C4-2B (cell line): ENCODE data around the gene TRIM52.

Experiments used
- H3K27ac ChIP-seq: fragments of 450-650 bp; 2 replicates; pipeline ENCODE4 v1.5.1; 2017
- ZFX ChIP-seq: fragments of 450-650 bp; IDR thresholded peaks from 2 replicates; pipeline ENCODE4 v1.6.1; 2017
- TF ChIP-seq, protein P1 (sequence below): fragments of 450-650 bp; conservative IDR thresholded peaks from 2 replicates; pipeline ENCODE4 v1.5.1; 2017; ENCODE audit warnings: mild to moderate bottlenecking

TRIM52 gene

DNA sequence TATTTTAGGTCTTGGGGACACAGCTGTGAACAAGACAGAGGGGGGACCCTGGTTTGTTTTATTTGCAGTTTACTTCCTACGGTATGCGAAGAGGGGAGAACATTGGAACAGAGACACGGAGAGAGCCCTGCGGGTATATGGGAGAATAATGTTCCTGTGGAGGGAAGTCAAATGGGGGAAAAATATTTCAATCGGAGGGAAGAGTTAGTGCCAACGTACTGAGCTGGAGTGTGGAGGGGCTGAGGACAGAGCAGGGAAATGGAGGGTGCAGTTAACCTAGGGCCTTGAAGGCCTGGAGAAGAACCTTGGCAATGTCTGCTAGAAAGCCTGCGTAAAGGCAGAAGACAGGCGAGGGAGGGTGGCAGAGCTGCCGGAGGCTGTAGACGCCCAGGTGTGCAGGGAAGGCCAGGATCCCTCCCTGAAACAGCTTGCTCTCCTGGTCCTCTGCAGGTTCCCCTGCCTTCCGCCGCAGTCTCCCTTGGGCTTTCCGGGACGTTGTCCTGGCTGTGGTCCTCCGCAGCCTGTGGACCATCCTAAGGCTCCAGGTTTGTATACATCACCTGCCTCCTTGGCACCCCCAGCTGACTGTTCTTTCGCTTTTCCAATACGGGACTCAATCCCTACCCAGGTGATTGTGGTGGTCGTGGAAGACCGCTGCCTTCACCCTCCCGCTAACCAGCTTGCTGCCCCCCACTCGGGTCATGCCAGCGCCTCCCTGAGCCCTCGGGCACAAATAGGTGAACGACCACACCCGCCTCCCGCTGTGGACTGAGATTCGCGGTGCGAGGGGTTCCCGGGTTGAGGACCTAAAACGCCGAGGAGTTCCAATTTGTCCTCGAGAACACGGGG, 15.3 kb downstream of the TRIM52 start:
- peak overlapping the region; percentile 98 for H3K27ac ChIP-seq
- TF ChIP-seq, protein P1, sequence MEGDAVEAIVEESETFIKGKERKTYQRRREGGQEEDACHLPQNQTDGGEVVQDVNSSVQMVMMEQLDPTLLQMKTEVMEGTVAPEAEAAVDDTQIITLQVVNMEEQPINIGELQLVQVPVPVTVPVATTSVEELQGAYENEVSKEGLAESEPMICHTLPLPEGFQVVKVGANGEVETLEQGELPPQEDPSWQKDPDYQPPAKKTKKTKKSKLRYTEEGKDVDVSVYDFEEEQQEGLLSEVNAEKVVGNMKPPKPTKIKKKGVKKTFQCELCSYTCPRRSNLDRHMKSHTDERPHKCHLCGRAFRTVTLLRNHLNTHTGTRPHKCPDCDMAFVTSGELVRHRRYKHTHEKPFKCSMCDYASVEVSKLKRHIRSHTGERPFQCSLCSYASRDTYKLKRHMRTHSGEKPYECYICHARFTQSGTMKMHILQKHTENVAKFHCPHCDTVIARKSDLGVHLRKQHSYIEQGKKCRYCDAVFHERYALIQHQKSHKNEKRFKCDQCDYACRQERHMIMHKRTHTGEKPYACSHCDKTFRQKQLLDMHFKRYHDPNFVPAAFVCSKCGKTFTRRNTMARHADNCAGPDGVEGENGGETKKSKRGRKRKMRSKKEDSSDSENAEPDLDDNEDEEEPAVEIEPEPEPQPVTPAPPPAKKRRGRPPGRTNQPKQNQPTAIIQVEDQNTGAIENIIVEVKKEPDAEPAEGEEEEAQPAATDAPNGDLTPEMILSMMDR: no peak
- TF ChIP-seq ZFX: no peak

DNA sequence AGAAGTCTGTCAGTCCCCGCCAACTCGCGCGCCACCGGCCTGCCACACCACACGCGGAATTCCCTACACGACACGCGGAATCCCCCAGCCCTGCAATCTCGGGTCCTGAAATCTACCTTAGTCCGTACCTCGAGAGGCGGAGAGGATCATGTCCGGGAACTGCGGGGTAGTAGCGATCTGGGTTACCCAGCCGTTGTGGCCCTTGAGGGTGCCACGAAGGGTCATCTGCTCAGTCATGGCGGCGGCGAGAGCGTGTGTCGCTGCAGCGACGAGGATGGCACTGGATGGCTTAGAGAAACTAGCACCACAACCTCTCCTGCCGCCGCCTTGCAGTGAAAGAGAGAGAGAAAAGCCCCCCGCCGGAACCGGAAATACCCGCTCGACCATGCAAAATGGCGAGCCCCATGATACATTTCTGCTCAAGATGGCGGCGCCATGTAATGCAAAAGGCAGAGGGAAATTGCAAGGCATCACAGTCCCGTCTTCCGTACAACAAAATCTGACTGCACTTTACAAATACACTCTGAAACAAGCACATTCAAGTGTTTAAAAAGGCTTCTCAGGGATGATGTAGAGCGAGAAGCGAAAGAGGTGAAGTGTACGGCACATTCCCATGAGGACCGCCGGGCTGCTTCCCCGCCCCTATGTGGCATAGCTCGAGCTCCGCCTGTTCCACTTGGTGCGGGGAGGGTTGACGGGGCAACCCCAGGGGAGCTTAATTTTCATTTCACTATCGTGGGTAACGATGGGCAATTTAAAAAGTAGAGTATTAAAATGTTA, 17.2 kb downstream of the TRIM52 start, which contains the start of gene RACK1:
TSS of gene RACK1 (minus strand) at position 343 of the 780 bp plus-strand sequence. CDS start at position 237, 106 bp downstream.
- TF ChIP-seq, protein P1: no peak
- peak; percentile 65 for TF ChIP-seq ZFX
- peak within 1 kb of the TSS; percentile 98 for H3K27ac ChIP-seq

DNA sequence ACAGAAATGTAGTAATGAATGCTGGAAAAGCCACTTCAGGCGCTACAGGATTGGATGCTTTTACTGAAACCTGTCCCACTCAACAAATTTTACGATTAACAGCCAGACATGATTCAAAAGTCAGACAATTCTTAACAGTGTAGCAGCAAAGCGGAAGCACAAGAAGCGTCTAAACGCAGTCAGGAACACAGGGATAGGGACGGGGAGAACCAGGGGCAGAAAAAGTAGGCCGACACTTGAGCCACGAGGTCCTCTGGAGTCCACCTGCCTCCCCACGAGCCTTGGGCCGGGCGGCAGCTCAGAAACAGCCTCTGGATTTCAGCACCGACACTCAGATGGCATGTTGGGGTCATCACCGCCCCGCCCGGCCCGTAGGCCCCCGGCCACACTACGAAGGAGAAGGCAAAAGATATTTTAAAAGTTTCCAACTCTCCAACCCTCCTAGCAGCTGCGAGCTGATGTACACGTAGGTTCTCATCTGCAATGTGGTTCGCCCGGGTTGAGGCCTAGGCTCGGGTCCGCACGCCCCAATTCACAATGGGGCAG, 17.9 kb downstream of the TRIM52 start:
- TF ChIP-seq, protein P1: no peak
- TF ChIP-seq ZFX: peak; percentile 92; the same call in 1 of the 2 replicates

GRCh38 chr5:181242031-181242451, 18.9 kb downstream of the TRIM52 start:
- TF ChIP-seq ZFX: no peak
- TF ChIP-seq, protein P1: no peak
- peak overlapping the region; percentile 98 for H3K27ac ChIP-seq

More for the DNA sequence above, 17.9 kb downstream of the TRIM52 start:
- H3K27ac ChIP-seq: peak overlapping the region; percentile 98

DNA sequence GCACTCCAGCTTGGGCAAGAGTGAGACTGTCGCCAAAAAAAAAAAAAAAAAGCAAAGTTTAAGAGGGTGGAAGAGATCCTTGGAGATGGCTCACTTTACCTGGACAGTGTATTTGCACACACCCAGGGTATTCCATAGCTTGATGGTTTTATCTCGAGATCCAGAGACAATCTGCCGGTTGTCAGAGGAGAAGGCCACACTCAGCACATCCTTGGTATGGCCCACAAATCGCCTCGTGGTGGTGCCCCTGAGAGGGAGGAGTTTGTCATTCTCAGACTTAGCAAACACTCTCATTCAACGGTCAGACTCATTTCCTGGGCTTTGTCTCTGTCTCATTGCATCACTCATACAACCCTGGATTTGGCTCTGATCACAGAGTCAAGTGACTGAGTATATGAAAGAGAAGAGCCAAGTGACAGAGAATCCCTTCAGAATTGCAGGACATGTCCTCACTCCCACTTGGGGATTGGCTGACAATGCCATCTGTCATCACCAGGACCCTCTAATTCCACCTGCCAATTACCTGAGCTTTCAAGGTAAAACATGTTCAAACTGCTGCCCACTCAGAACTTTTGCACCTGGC, 19.5 kb downstream of the TRIM52 start:
- H3K27ac ChIP-seq: peak overlapping the region; percentile 98
- no peak for TF ChIP-seq ZFX
- TF ChIP-seq, protein P1: no peak

DNA sequence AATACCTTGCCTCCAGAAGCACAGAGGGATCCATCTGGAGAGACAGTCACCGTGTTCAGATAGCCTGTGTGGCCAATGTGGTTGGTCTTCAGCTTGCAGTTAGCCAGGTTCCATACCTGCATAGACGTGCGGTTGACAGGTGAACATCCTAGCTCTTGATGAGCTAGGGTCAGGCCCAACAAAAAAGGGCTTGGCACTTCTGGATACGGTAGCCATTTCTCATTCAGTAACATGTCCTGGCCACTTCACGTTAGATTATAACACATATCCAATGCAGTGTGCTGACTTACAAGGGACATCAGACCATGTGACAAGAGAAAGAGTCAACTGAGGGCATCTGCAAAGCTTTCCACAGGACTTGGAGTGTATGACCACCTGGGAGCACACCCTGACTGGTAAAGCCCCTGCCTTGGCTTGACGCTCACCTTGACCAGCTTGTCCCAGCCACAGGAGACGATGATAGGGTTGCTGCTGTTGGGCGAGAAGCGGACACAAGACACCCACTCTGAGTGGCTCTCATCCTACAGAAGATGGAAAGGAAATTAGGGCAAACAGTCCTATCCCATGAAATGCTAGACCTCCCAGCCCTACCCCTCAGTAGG, 21.8 kb downstream of the TRIM52 start:
- no peak overlapping the region for H3K27ac ChIP-seq
- TF ChIP-seq, protein P1: no peak
- no peak for TF ChIP-seq ZFX
